VCaP (cell line): ENCODE data around the gene TMTC2.

Experiments used
- H3K27ac ChIP-seq: fragments of 450-650 bp; 2 replicates; pipeline ENCODE4 v1.5.1; 2017
- TF ChIP-seq, protein P1 (sequence below): fragments of 450-650 bp; conservative IDR thresholded peaks from 2 replicates; pipeline ENCODE4 v1.5.1; 2017; ENCODE audit warnings: mild to moderate bottlenecking, moderate library complexity

Gene TMTC2

DNA sequence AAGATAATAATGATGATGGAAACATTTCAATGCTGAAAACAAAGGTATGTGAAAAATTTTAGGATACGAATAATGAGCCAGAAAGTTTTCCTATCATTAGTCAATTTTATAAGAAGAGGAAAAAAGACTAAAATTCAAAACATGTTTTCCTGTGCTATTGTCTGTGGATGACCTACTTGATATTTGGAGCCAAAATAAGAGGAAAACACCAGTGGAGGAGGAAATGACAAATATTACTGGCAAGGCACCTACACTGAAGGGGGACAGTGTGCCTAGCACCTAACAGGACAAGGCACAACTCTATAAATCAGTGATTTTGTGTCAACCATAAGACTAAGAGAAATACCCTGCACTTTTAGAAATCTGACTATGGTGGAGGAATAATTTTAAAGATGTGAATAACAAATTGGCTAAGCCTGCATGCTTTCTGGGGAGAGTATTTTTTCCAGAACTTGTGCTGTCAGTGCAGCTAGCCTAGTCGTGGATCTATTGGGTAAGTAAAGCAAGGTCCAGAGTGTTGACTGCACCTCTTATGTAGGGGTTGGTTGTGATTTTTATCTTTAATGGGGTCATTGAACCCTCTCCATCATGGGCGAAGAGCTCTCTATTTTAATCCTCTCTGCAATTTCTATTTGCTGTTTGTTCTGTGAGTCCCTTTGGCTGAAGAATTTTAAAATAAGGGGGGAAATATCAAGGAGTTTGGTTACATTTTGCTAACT lies 398.0 kb downstream of the TMTC2 start:
- TF ChIP-seq, protein P1, sequence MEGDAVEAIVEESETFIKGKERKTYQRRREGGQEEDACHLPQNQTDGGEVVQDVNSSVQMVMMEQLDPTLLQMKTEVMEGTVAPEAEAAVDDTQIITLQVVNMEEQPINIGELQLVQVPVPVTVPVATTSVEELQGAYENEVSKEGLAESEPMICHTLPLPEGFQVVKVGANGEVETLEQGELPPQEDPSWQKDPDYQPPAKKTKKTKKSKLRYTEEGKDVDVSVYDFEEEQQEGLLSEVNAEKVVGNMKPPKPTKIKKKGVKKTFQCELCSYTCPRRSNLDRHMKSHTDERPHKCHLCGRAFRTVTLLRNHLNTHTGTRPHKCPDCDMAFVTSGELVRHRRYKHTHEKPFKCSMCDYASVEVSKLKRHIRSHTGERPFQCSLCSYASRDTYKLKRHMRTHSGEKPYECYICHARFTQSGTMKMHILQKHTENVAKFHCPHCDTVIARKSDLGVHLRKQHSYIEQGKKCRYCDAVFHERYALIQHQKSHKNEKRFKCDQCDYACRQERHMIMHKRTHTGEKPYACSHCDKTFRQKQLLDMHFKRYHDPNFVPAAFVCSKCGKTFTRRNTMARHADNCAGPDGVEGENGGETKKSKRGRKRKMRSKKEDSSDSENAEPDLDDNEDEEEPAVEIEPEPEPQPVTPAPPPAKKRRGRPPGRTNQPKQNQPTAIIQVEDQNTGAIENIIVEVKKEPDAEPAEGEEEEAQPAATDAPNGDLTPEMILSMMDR = no peak
- H3K27ac ChIP-seq = no peak overlapping the region

DNA sequence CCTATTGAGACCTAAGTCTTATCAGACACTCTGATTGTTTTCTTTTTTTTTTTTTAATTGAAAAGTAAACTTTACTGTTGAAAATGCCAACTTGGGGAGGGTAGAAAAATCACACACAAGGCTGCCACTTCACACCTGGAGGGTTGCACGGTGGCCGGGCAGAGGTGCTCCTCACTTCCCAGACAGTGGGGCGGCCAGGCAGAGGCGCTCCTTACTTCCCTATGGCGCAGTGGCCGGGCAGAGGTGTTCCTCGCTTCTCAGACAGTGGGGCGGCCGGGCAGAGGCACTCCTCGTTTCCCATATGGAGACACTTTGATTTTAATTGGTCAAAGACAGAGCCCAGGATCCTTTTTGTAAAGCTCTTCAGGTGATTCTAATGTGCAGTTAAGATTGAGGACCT lies 399.3 kb downstream of the TMTC2 start:
- TF ChIP-seq, protein P1 = no peak
- H3K27ac ChIP-seq = no peak overlapping the region

DNA sequence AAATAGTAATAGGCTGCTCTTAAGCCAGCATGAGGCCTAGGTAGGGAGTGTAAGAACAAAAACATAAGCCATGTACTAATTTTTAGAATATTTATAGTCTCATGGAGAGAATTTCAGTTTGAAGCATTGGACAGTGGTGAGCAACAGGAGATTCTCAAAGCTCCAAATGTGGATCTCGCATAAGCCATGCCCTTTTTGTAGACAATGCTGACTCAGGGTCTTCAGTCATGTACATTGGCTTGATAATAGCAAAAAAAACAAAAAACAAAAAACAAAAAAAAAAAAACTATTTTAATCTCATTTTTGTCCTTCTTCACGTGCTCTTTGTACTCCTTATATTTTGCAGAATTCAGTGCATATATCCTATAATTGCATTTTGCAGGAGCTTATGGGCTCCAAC lies 402.9 kb downstream of the TMTC2 start:
- TF ChIP-seq, protein P1 = no peak
- H3K27ac ChIP-seq = no peak overlapping the region

DNA sequence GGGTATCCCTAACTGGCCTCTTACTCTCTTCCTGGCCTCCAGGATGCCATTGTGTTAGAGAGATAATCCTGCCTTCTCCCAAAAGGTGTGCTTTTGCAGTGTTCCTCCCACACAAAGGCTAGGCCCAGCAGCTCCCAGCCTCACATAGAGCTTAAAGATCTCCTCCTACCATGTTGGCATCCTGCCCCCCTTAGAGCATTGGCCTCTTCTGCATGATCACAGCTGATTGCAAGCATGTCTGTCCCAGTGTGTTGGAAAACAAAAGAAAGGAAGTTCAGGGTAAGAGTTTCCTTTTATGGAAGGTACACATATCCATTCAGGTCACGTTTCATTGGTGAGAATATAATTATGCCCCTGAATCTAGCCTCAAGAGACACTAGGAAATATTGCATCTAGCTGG lies 405.4 kb downstream of the TMTC2 start:
- TF ChIP-seq, protein P1 = no peak
- H3K27ac ChIP-seq = no peak overlapping the region

DNA sequence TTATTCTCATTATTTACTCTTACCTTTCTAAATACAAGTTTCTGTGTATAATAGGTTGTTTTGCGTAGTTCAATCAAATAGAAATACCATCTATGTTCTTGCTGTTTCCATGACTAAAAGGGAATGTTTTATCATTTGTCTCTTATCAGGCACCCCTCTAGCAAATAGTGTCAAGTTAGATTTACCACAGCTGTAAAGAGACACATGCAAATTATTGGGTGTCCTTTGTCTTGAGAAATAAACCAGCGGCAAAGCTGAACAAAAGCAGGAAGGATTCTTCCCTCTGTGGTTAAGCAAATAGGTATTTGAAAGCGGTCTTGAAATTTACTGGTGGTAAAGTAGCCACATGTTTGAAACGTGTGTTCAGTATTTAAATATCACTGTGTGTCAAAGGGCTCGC lies 405.9 kb downstream of the TMTC2 start:
- H3K27ac ChIP-seq = no peak overlapping the region
- TF ChIP-seq, protein P1 = no peak

DNA sequence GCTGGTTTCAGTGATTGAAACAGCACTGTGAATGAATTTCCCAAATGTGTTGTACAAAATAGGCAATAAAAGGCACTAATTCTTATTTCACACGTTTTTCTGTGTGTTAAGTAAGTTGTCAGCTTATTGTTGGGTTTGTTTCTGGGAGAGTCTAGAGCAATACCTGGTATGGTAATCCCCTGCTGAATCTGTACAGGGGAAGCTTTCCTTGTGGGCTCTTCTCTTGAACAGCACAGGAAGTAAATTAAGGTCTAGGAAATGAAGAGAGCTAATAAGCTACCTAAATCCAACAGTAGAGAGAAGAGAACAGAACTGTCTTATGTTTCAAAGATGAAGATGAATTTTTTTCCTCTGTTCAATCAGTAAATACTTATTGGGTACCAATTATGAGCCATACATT lies 406.7 kb downstream of the TMTC2 start:
- TF ChIP-seq, protein P1 = no peak
- H3K27ac ChIP-seq = no peak overlapping the region

DNA sequence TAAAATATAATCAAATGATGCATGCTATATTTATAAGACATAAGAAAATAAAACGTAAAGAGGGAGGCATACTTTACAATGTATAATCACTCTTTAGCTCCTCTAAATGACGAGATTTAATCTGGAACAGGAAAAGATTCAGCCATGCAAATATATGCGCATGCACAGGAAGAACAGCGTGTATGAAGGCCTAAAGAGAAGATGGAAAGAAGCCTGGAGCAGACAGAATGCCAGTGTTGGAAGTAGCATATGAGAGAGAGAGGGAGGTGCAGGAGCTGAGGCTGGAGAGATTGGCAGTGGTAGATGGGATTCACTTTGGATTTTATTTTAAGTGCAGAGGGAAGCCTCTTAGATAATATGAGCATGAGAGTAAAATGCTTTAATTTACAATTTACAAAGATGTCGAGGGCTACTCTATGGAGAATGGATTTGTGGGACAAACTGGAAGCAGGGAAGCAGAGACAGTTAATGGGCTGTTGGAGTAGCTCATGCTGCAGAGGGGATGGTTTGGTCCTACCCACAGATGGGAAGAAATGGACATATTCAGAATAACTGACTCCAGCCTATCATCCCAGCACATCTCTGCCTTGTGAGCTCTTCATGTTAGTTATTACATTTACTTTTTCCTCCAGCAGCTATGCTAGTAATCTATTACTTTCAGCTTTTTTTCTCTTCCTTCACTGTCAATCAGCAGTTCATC lies 411.1 kb downstream of the TMTC2 start:
- peak overlapping the region; percentile 71 for H3K27ac ChIP-seq
- TF ChIP-seq, protein P1 = no peak
